ENCODE data around the gene AOC1. TPM values are rescaled to one million over a fixed set of nuclear protein-coding genes. Genes with fewer than 3 reads are reported as not detected.

The AOC1 gene
- total RNA-seq, 4 donors from 2014 or later, result 0.69 TPM; not detected in 2

GRCh38 chr7:150863946-150864345 lies 11.6 kb downstream of the AOC1 start:
- 92% methylated on average over 6 of the region's 6 CpGs; no CpG with 5 or more reads in 1 of the 2 donors for WGBS, 2 donors (ENCODE audit: low coverage in 1 of 2)
- no peak for ATAC-seq
- Histone ChIP-seq H3K27ac (no peak overlapping the region), H3K4me1 (no peaks in the 10 kb centered on the region), H3K36me3 (no peaks in the 10 kb centered on the region), H3K27me3 (peaks cover 10% of the 10 kb centered on the region), H3K4me3 (no peak overlapping the region), H3K9me3 (peaks cover 0 to 10% (median 0%) of the 10 kb centered on the region in 3 donors)
- TF ChIP-seq POLR2A (IDR thresholded peaks at IDR 0.05) (no peak), EP300 (IDR thresholded peaks at IDR 0.05) (no peak), POLR2AphosphoS5 (IDR thresholded peaks at IDR 0.05) (no peak), CTCF (IDR thresholded peaks at IDR 0.05) (no peak)

GRCh38 chr7:150866932-150867564 lies 14.7 kb downstream of the AOC1 start:
- H3K27ac ChIP-seq, result no peak overlapping the region
- peaks cover 13% of the 10 kb centered on the region for H3K27me3 ChIP-seq
- ATAC-seq, result no peak
- H3K4me1 ChIP-seq, result no peaks in the 10 kb centered on the region
- H3K9me3 ChIP-seq, result peaks cover 0 to 10% (median 0%) of the 10 kb centered on the region in 3 donors
- H3K36me3 ChIP-seq, result no peaks in the 10 kb centered on the region
- 81 to 85% methylated on average over 2 to 3 of the region's 4 CpGs for WGBS, 2 donors (ENCODE audit: low coverage in 1 of 2)
- no peak overlapping the region for H3K4me3 ChIP-seq
- TF ChIP-seq EP300 (IDR thresholded peaks at IDR 0.05), result no peak
- no peak for TF ChIP-seq POLR2A (IDR thresholded peaks at IDR 0.05)
- no peak for TF ChIP-seq CTCF (IDR thresholded peaks at IDR 0.05)
- TF ChIP-seq POLR2AphosphoS5 (IDR thresholded peaks at IDR 0.05), result no peak

DNA sequence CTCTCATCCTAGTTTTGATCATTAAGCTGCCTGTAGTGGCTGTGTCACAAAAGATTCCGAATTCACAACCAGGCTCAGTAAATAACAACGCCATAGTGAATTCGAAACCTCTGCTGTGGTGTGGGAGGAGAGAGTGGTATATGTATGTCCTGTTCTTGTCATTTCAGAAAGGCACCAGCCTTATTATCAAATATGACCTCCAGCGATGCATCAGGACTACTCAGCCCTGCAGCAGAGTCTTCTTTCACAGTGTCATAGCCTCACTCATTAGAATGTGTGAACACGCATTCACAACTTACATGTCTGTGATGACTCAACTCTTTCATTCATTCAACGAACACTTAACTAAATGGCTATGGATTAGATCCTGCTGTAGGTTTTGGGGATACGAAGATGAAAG lies 15.3 kb downstream of the AOC1 start:
- 87 to 94% methylated on average over 4 to 7 of the region's 7 CpGs for WGBS, 2 donors (ENCODE audit: low coverage in 1 of 2)
- Histone ChIP-seq H3K36me3 (no peaks in the 10 kb centered on the region), H3K27ac (no peak overlapping the region), H3K9me3 (peaks cover 0 to 10% (median 0%) of the 10 kb centered on the region in 3 donors), H3K27me3 (peaks cover 13% of the 10 kb centered on the region), H3K4me3 (no peak overlapping the region), H3K4me1 (no peaks in the 10 kb centered on the region)
- ATAC-seq, result no peak
- TF ChIP-seq POLR2A (IDR thresholded peaks at IDR 0.05) (no peak), CTCF (IDR thresholded peaks at IDR 0.05) (no peak), EP300 (IDR thresholded peaks at IDR 0.05) (no peak), POLR2AphosphoS5 (IDR thresholded peaks at IDR 0.05) (no peak)

DNA sequence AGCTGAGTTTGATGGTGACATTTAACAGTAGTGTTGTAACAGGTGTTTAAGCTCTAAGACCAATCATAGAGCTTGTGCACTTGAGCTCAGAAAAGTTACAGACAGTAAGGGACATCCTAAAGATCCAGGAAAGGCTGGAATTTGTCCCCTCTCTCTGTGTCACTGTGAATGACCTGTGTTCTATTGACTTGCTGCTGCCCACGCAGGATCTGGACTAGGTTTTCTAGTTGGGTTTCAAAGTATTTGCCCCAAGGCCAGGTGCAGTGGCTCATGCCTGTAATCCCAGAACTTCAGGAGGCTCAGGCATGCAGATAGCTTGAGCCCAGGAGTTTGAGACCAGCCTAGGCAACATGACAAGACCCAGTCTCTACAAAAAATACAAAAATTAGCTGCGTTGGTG lies 17.1 kb downstream of the AOC1 start:
- Histone ChIP-seq H3K4me1 (no peaks in the 10 kb centered on the region), H3K27me3 (peaks cover 10% of the 10 kb centered on the region), H3K27ac (no peak overlapping the region), H3K36me3 (no peaks in the 10 kb centered on the region), H3K4me3 (no peak overlapping the region), H3K9me3 (peaks cover 0 to 10% (median 0%) of the 10 kb centered on the region in 3 donors)
- no peak for ATAC-seq
- TF ChIP-seq POLR2AphosphoS5 (IDR thresholded peaks at IDR 0.05) (no peak), EP300 (IDR thresholded peaks at IDR 0.05) (no peak), CTCF (IDR thresholded peaks at IDR 0.05) (no peak), POLR2A (IDR thresholded peaks at IDR 0.05) (no peak)
- WGBS, 2 donors (ENCODE audit: low coverage in 1 of 2), result 80% methylated on average over 1 of the region's 2 CpGs; no CpG with 5 or more reads in 1 of the 2 donors

DNA sequence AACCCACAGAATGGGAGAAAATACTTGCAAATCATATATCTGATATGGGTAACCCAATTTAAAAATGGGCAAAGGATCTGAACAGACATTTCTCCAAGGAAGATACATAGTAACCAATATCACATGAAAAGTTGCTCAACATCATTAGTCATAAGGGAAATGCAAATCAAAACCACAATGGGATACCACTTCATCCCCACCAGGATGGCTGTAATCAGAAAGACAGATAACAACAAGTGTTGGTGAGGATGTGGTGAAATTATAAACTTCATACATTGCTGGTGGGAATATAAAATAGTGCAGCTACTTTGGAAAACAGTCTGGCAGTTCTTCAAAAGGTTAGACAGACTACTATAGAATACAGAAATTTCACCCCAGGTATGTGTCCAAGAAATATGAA lies 19.3 kb downstream of the AOC1 start:
- ATAC-seq, result no peak
- H3K9me3 ChIP-seq, result peaks cover 0 to 10% (median 0%) of the 10 kb centered on the region in 3 donors
- H3K4me1 ChIP-seq, result peaks cover 0 to 12% (median 0%) of the 10 kb centered on the region in 3 donors
- H3K27me3 ChIP-seq, result peaks cover 9% of the 10 kb centered on the region
- no peaks in the 10 kb centered on the region for H3K36me3 ChIP-seq
- TF ChIP-seq CTCF (IDR thresholded peaks at IDR 0.05) (no peak), EP300 (IDR thresholded peaks at IDR 0.05) (no peak), POLR2AphosphoS5 (IDR thresholded peaks at IDR 0.05) (no peak), POLR2A (IDR thresholded peaks at IDR 0.05) (no peak)
- no peak overlapping the region for H3K4me3 ChIP-seq
- no peak overlapping the region for H3K27ac ChIP-seq

Data from gastroesophageal sphincter (tissue), 4 donors.